Uterus (tissue), 2 donors: ENCODE results near the gene SRPK3.

Experiments
- POLR2A ChIP-seq, 2 donors: fragments of 450-650 bp; IDR thresholded peaks; one replicate each; pipeline ENCODE4 v1.6.1; 2016; ENCODE audit warnings: antibody characterized with exemption in 2 of 2, mild to moderate bottlenecking in 1 of 2, moderate library complexity in 1 of 2
- TF ChIP-seq, protein P1 (sequence below), 4 experiments: fragments of 200-600 bp in 2 of 4; fragments of 450-650 bp in 2 of 4; sonication (generic) in 2 of 4; IDR thresholded peaks; one replicate each; pipeline ENCODE4 v1.5.1; 2016 to 2019; ENCODE audit warnings: antibody characterized with exemption in 4 of 4, mild to moderate bottlenecking in 2 of 4, moderate library complexity in 1 of 4

GRCh38 chrX:153766871-153767673, 13.8 kb upstream of the SRPK3 start:
- TF ChIP-seq, protein P1, sequence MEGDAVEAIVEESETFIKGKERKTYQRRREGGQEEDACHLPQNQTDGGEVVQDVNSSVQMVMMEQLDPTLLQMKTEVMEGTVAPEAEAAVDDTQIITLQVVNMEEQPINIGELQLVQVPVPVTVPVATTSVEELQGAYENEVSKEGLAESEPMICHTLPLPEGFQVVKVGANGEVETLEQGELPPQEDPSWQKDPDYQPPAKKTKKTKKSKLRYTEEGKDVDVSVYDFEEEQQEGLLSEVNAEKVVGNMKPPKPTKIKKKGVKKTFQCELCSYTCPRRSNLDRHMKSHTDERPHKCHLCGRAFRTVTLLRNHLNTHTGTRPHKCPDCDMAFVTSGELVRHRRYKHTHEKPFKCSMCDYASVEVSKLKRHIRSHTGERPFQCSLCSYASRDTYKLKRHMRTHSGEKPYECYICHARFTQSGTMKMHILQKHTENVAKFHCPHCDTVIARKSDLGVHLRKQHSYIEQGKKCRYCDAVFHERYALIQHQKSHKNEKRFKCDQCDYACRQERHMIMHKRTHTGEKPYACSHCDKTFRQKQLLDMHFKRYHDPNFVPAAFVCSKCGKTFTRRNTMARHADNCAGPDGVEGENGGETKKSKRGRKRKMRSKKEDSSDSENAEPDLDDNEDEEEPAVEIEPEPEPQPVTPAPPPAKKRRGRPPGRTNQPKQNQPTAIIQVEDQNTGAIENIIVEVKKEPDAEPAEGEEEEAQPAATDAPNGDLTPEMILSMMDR (IDR thresholded peaks at IDR 0.05): no peak
- TF ChIP-seq POLR2A (IDR thresholded peaks at IDR 0.05): no peak
